ENCODE results near the gene SNAI3. TPM values are rescaled to one million over a fixed set of nuclear protein-coding genes. Genes with fewer than 3 reads are reported as not detected.

Gene SNAI3
- total and polyA plus RNA-seq, 8 donors = 0.55 to 4.2 (median 1.5) TPM; not detected in 3

- H3K9me3 ChIP-seq = no peaks in the 10 kb centered on the region
- peak overlapping the region; percentile 56 to 83 (median 74) for H3K4me3 ChIP-seq
- intact Hi-C loops (cut with DNase I; ENCODE audit: low total_unique reads) = no loop called here
- H3K4me1 ChIP-seq = peaks cover 27 to 44% (median 34%) of the 10 kb centered on the region in 4 donors
- TF ChIP-seq POLR2A (IDR thresholded peaks at IDR 0.05) (no peak), CTCF (IDR thresholded peaks at IDR 0.05) (no peak), POLR2AphosphoS5 (IDR thresholded peaks at IDR 0.05) (no peak), EP300 (IDR thresholded peaks at IDR 0.05) (no peak)
- H3K27me3 ChIP-seq = no peaks in the 10 kb centered on the region
- WGBS, 5 donors = 11 to 32% (median 17%) methylated on average over 11 to 37 of the region's 37 CpGs
- H3K36me3 ChIP-seq = peaks cover 5 to 51% (median 39%) of the 10 kb centered on the region in 4 donors
- H3K27ac ChIP-seq = peak overlapping the region; percentile 28 to 91 (median 86)
- DNase-seq = peak; percentile 48 to 71
Observed at GRCh38 chr16:88649924-88650748, 36.2 kb downstream of the SNAI3 start.

GRCh38 chr16:88649195-88649923, 36.9 kb downstream of the SNAI3 start:
- 67 to 84% (median 77%) methylated on average over 13 to 20 of the region's 20 CpGs for WGBS, 5 donors
- no peak for DNase-seq
- no peak for TF ChIP-seq EP300 (IDR thresholded peaks at IDR 0.05)
- TF ChIP-seq POLR2AphosphoS5 (IDR thresholded peaks at IDR 0.05) = no peak
- no peak for TF ChIP-seq CTCF (IDR thresholded peaks at IDR 0.05)
- no peak for TF ChIP-seq POLR2A (IDR thresholded peaks at IDR 0.05)
- Histone ChIP-seq H3K4me3 (peak overlapping the region; percentile 56 to 83 (median 74)), H3K27ac (peak overlapping the region in 4 of 5 donors; percentile 80 to 91 (median 88)), H3K4me1 (peaks cover 27 to 44% (median 34%) of the 10 kb centered on the region in 4 donors), H3K27me3 (no peaks in the 10 kb centered on the region), H3K36me3 (peaks cover 0 to 47% (median 34%) of the 10 kb centered on the region in 4 donors), H3K9me3 (no peaks in the 10 kb centered on the region)
- intact Hi-C loops (cut with DNase I; ENCODE audit: low total_unique reads) = no loop called here

GRCh38 chr16:88647178-88648070, 38.9 kb downstream of the SNAI3 start:
- no peak for DNase-seq
- no peak for TF ChIP-seq EP300 (IDR thresholded peaks at IDR 0.05)
- no peak for TF ChIP-seq CTCF (IDR thresholded peaks at IDR 0.05)
- TF ChIP-seq POLR2AphosphoS5 (IDR thresholded peaks at IDR 0.05) = no peak
- no peak for TF ChIP-seq POLR2A (IDR thresholded peaks at IDR 0.05)
- no peaks in the 10 kb centered on the region for H3K27me3 ChIP-seq
- H3K4me1 ChIP-seq = peaks cover 27 to 44% (median 34%) of the 10 kb centered on the region in 4 donors
- peaks cover 0 to 49% (median 36%) of the 10 kb centered on the region in 4 donors for H3K36me3 ChIP-seq
- intact Hi-C loops (cut with DNase I; ENCODE audit: low total_unique reads) = no loop called here
- H3K4me3 ChIP-seq = no peak overlapping the region
- WGBS, 5 donors = 89 to 92% (median 90%) methylated on average over 19 to 22 of the region's 22 CpGs
- H3K27ac ChIP-seq = no peak overlapping the region
- no peaks in the 10 kb centered on the region for H3K9me3 ChIP-seq

All from stomach (tissue), 9 donors.